Astrocyte of the spinal cord (primary cell): Measurements from ENCODE around the gene KIF27.
A peak's percentile ranks its signal among the peaks of the same experiment; 100 is the strongest.

Source experiments
- DNase-seq: peaks from one replicate; pipeline ENCODE4 v3.0.0; 2011; ENCODE audit warnings: low read depth, low spot score
- H3K4me3 ChIP-seq: 2 replicates; pipeline ENCODE4 v1.5.1; 2011; ENCODE audit warnings: low read depth, mild to moderate bottlenecking, low read length, moderate library complexity
- CTCF ChIP-seq: IDR thresholded peaks from 2 replicates; pipeline ENCODE4 v1.5.1; 2012; ENCODE audit warnings: low read depth, mild to moderate bottlenecking, low read length, inconsistent platforms
- in situ Hi-C: cut with HindIII; loops from 2 replicates; pipeline ENCODE4 v1.10.0; 2017; ENCODE audit warnings: low sequenced_read_pairs

Gene KIF27

DNA sequence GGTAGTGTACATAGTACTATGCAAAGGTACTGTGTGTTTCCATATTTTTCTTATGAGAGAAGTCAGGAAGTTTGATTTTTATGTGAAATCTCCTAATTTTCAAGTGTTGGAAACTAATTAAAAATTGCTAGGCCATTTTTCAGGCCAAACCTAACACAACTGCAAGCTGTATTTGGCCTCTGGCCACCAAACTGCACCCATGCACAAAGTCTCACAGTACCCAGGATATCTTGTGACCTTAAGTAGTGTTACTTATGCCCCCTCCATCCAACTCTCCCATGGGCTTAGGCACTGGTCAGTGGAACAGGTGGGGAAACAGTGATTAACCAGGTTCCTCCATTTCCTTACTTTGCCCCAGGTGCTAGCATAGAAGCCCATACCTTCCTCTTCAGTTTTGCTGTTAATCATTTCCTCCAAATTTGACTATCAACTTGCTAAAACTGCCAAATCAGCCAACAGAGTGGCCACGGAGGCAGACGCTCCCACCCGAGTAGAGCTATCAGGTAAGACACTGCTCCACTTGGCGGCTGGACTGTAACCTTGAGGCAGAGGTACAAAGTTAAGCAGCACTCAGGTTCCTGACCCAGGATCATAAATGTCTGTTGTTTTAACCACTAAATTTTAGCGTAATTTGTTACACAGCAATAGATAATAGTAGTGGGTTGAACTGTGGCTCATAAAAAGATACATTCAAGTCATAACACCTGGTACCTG is 19.5 kb upstream of the KIF27 start:
- in situ Hi-C loops = loop anchor here (25.0 kb wide), 1 partner anchor 322 kb away; no protein-coding TSS in a partner anchor
- TF ChIP-seq CTCF = no peak
- no peak for DNase-seq
- no peak overlapping the region for H3K4me3 ChIP-seq

- in situ Hi-C loops = loop anchor here (25.0 kb wide), 1 partner anchor 324 kb away; no protein-coding TSS in a partner anchor
- peak; percentile 67 for DNase-seq
- no peak overlapping the region for H3K4me3 ChIP-seq
- peak; percentile 49 for TF ChIP-seq CTCF
Measured at GRCh38 chr9:83937861-83938455, 16.7 kb upstream of the KIF27 start.

GRCh38 chr9:83936523-83936922 is 15.3 kb upstream of the KIF27 start:
- H3K4me3 ChIP-seq = no peak overlapping the region
- TF ChIP-seq CTCF = no peak
- in situ Hi-C loops = loop anchor here (25.0 kb wide), 1 partner anchor 326 kb away; no protein-coding TSS in a partner anchor
- no peak for DNase-seq

GRCh38 chr9:83935276-83935935 is 14.2 kb upstream of the KIF27 start:
- no peak for TF ChIP-seq CTCF
- no peak overlapping the region for H3K4me3 ChIP-seq
- DNase-seq = peak; percentile 85
- in situ Hi-C loops = loop anchor here (25.0 kb wide), 1 partner anchor 327 kb away; no protein-coding TSS in a partner anchor

GRCh38 chr9:83934569-83935275 is 13.5 kb upstream of the KIF27 start:
- peak; percentile 46 for DNase-seq
- no peak for TF ChIP-seq CTCF
- no peak overlapping the region for H3K4me3 ChIP-seq
- in situ Hi-C loops = loop anchor here (25.0 kb wide), 1 partner anchor 328 kb away; no protein-coding TSS in a partner anchor

- no peak for TF ChIP-seq CTCF
- in situ Hi-C loops = loop anchor here (25.0 kb wide), 1 partner anchor 329 kb away; no protein-coding TSS in a partner anchor
- DNase-seq = no peak
- no peak overlapping the region for H3K4me3 ChIP-seq
Measured at GRCh38 chr9:83933790-83934189, 12.6 kb upstream of the KIF27 start.
